ENCODE results near the gene EMC9. TPM values are rescaled to one million over a fixed set of nuclear protein-coding genes. Genes with fewer than 3 reads are reported as not detected.
A peak's percentile ranks its signal among the peaks of the same experiment; 100 is the strongest.

EMC9 gene
- total RNA-seq, 4 donors from 2014 or later = 6.2 to 21.2 (median 10.9) TPM; not detected in 1

DNA sequence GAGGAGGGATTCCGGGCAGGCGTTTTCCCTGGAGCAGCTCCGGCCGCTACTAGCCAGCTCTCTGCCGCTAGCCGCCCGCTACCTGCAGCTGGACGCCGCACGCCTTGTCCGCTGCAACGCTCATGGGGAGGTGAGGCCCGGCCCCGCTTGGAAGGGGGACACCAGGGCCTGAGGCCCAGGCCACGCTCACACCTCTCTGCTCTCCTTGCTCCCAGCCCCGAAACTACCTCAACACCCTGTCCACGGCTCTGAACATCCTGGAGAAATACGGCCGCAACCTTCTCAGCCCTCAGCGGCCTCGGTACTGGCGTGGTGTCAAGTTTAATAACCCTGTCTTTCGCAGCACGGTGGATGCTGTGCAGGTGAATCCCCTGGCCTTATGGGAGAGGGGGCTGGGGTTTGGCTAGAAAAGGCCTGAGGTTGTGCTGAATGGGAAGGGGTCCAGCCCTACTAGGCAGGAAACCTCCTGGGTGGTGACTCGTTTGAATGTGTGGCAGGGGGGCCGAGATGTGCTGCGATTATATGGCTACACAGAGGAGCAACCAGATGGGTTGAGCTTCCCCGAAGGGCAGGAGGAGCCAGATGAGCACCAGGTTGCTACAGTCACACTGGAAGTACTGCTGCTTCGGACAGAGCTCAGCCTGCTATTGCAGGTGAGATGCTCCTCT is 6.5 kb upstream of the EMC9 start:
- TF ChIP-seq POLR2A (IDR thresholded peaks at IDR 0.05) = no peak
- TF ChIP-seq, protein P1, sequence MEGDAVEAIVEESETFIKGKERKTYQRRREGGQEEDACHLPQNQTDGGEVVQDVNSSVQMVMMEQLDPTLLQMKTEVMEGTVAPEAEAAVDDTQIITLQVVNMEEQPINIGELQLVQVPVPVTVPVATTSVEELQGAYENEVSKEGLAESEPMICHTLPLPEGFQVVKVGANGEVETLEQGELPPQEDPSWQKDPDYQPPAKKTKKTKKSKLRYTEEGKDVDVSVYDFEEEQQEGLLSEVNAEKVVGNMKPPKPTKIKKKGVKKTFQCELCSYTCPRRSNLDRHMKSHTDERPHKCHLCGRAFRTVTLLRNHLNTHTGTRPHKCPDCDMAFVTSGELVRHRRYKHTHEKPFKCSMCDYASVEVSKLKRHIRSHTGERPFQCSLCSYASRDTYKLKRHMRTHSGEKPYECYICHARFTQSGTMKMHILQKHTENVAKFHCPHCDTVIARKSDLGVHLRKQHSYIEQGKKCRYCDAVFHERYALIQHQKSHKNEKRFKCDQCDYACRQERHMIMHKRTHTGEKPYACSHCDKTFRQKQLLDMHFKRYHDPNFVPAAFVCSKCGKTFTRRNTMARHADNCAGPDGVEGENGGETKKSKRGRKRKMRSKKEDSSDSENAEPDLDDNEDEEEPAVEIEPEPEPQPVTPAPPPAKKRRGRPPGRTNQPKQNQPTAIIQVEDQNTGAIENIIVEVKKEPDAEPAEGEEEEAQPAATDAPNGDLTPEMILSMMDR (IDR thresholded peaks at IDR 0.05) = no peak
- no peaks in the 10 kb centered on the region for H3K36me3 ChIP-seq
- H3K4me1 ChIP-seq = peaks cover 4 to 6% of the 10 kb centered on the region in 2 donors
- intact Hi-C loops (cut with DNase I; ENCODE audit: low total_unique reads) = no loop called here
- DNase-seq = no peak
- H3K27ac ChIP-seq = peak overlapping the region; percentile 81 to 92
- H3K4me3 ChIP-seq = peak overlapping the region; percentile 84 to 95
- no peaks in the 10 kb centered on the region for H3K27me3 ChIP-seq
- no peaks in the 10 kb centered on the region for H3K9me3 ChIP-seq

GRCh38 chr14:24146978-24147760 is 5.8 kb upstream of the EMC9 start, which contains the start of gene RNF31:
RNF31 (plus strand) TSS chr14:24147498; CDS start chr14:24147699, 201 bp downstream.
- H3K4me3 ChIP-seq = peak within 1 kb of the TSS; percentile 84 to 95
- no peaks in the 10 kb centered on the region for H3K27me3 ChIP-seq
- DNase-seq = peak; percentile 98 to 99
- intact Hi-C loops (cut with DNase I; ENCODE audit: low total_unique reads) = no loop called here
- H3K9me3 ChIP-seq = no peaks in the 10 kb centered on the region
- no peaks in the 10 kb centered on the region for H3K36me3 ChIP-seq
- peak within 1 kb of the TSS; percentile 90 to 92 for H3K27ac ChIP-seq
- H3K4me1 ChIP-seq = peaks cover 4 to 6% of the 10 kb centered on the region in 2 donors
- peak; percentile 11 to 49 for TF ChIP-seq POLR2A (IDR thresholded peaks at IDR 0.05)
- TF ChIP-seq, protein P1 (IDR thresholded peaks at IDR 0.05) = peak in 1 of 4 experiments; percentile 5

DNA sequence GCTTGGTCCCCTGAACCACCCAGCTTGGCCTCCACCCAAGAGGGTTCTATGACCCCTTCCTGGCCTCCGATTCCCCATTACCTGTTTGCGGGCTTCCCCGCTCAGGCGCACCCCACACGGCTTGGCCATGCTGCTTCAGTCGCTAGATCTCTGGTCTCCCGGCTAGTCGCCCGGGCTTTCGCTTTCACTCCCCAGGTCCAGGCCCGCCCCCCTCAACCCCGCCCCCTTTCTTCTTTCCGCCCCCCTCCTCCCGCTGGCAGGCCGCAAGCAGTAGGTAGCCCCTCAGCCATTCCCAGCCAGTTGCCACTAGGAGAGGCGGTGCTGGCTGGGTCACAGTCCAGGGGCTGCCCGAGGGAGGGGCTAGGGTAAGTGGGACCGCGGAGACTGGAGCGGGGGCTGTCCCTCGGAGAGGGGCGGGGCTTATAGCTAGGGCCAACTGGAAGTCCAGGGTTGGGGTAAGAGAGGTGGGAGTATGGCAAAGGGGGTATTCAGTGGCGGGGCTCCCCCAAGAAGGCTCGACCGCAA is 5.1 kb upstream of the EMC9 start, which contains the start of gene PSME2:
TSS of gene PSME2 (minus strand) at position 158 of the 525 bp plus-strand sequence. CDS start at position 129, 29 bp downstream.
- H3K27me3 ChIP-seq = no peaks in the 10 kb centered on the region
- peak within 1 kb of the TSS; percentile 90 to 92 for H3K27ac ChIP-seq
- H3K4me1 ChIP-seq = peaks cover 4 to 6% of the 10 kb centered on the region in 2 donors
- no peaks in the 10 kb centered on the region for H3K36me3 ChIP-seq
- H3K4me3 ChIP-seq = peak within 1 kb of the TSS; percentile 84 to 95
- TF ChIP-seq, protein P1 (IDR thresholded peaks at IDR 0.05) = no peak
- TF ChIP-seq POLR2A (IDR thresholded peaks at IDR 0.05) = peak; percentile 13 to 46
- H3K9me3 ChIP-seq = no peaks in the 10 kb centered on the region
- DNase-seq = peak; percentile 94
- intact Hi-C loops (cut with DNase I; ENCODE audit: low total_unique reads) = no loop called here

DNA sequence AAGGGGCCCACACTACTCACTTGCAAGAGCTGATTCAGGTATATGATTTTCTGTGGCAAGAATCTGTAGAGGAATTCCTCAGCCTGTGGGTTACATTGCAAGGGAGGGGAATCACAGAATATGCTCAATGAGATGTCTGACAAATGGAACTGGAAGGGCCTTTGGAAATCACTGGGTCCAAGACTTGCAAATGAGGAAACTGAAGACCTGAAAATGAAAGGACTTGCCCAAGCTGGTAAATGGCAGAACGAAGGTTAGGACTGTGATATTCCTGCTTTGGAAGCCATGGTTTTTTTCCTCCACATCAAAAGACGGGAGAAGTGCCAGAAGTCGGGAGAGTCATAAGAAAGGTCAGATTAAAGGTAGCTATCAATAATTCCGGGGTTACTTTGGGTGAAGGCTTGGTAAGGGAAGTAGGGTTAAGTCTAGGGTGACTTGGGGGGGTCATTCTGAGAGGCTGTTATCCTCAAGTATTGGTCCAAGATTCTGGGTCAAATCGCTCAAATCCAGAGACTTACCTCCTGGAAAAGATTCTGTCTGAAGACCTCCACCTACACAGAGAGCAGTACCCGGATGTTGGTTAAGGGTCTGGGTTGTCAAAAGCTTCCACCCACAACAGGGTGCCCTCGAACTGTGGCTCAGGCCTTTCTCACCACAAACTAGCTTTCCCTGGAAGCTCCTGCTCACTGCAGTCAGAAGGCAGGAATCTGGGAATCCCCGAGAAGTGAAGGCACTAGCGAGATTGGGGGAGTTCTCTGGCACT is 4.5 kb upstream of the EMC9 start:
- Histone ChIP-seq H3K4me1 (peaks cover 4 to 6% of the 10 kb centered on the region in 2 donors), H3K27ac (peak overlapping the region; percentile 90 to 92), H3K27me3 (no peaks in the 10 kb centered on the region), H3K4me3 (peak overlapping the region; percentile 84 to 95), H3K9me3 (no peaks in the 10 kb centered on the region), H3K36me3 (no peaks in the 10 kb centered on the region)
- intact Hi-C loops (cut with DNase I; ENCODE audit: low total_unique reads) = no loop called here
- TF ChIP-seq POLR2A (IDR thresholded peaks at IDR 0.05) = no peak
- TF ChIP-seq, protein P1 (IDR thresholded peaks at IDR 0.05) = no peak
- no peak for DNase-seq

All from uterus (tissue), 4 donors.